GM23338 (cell line): ENCODE results near the gene DNAJC27. TPM values are rescaled to one million over a fixed set of nuclear protein-coding genes. Genes with fewer than 3 reads are reported as not detected.

Source experiments
- ATAC-seq: fragments of 200-7000 bp; cut with Tn5 transposase; 3 replicates; pipeline ENCODE4 v1.9.1; 2020
- DNase-seq: peaks from one replicate; pipeline ENCODE4 v3.0.0-alpha.2; 2015; ENCODE audit warnings: low spot score
- H2AFZ ChIP-seq: fragments of 200-600 bp; sonication (generic); 2 replicates; pipeline ENCODE4 v1.8.0; 2016; ENCODE audit warnings: antibody characterized with exemption, mild to moderate bottlenecking, moderate library complexity
- H3F3A ChIP-seq: fragments of 200-600 bp; sonication (generic); replicated peaks from 2 replicates; pipeline ENCODE4 v1.8.0; 2017; ENCODE audit warnings: antibody characterized with exemption, mixed run types, low read depth
- H3K27ac ChIP-seq: fragments of 200-600 bp; sonication (generic); 2 replicates; pipeline ENCODE4 v1.6.1; 2016; ENCODE audit warnings: low read depth
- H3K27me3 ChIP-seq: fragments of 200-600 bp; sonication (generic); 2 replicates; pipeline ENCODE4 v1.8.0; 2016; ENCODE audit warnings: mild to moderate bottlenecking, mixed run types, moderate library complexity; ENCODE audit not compliant: insufficient read depth
- H3K36me3 ChIP-seq: fragments of 200-600 bp; sonication (generic); 2 replicates; pipeline ENCODE4 v1.8.0; 2016; ENCODE audit warnings: mild to moderate bottlenecking; ENCODE audit not compliant: insufficient read depth
- H3K4me1 ChIP-seq: fragments of 200-600 bp; sonication (generic); 2 replicates; pipeline ENCODE4 v1.8.0; 2016; ENCODE audit warnings: mild to moderate bottlenecking, moderate library complexity; ENCODE audit not compliant: insufficient read depth
- H3K4me2 ChIP-seq: fragments of 200-600 bp; sonication (generic); 2 replicates; pipeline ENCODE4 v1.7.1; 2017; ENCODE audit warnings: mixed run types
- H3K4me3 ChIP-seq: fragments of 200-600 bp; sonication (generic); 2 replicates; pipeline ENCODE4 v1.6.1; 2016; ENCODE audit warnings: mixed run types
- H3K79me2 ChIP-seq: fragments of 200-600 bp; sonication (generic); replicated peaks from 2 replicates; pipeline ENCODE4 v1.8.0; 2017; ENCODE audit warnings: mild to moderate bottlenecking; ENCODE audit not compliant: insufficient read depth
- H3K9me2 ChIP-seq: fragments of 200-600 bp; sonication (generic); 2 replicates; pipeline ENCODE4 v1.8.0; 2017; ENCODE audit not compliant: insufficient read depth
- H4K20me1 ChIP-seq: fragments of 200-600 bp; sonication (generic); replicated peaks from 2 replicates; pipeline ENCODE4 v1.8.0; 2017; ENCODE audit warnings: mild to moderate bottlenecking; ENCODE audit not compliant: insufficient read depth
- H3K27ac Mint-ChIP-seq: 2 replicates; pipeline ENCODE4 v1.8.0; 2020; ENCODE audit warnings: inconsistent platforms, mild to moderate bottlenecking, moderate library complexity, mixed read lengths
- H3K27me3 Mint-ChIP-seq: 3 replicates; pipeline ENCODE4 v1.8.0; 2022; ENCODE audit warnings: low read depth, mild to moderate bottlenecking, moderate library complexity, mixed read lengths, inconsistent platforms; ENCODE audit not compliant: insufficient read depth, poor library complexity
- H3K36me3 Mint-ChIP-seq: 3 replicates; pipeline ENCODE4 v1.8.0; 2021; ENCODE audit warnings: low read depth, mild to moderate bottlenecking, inconsistent platforms, moderate library complexity, mixed read lengths
- H3K4me1 Mint-ChIP-seq: 3 replicates; pipeline ENCODE4 v1.8.0; 2020; ENCODE audit warnings: mild to moderate bottlenecking, inconsistent platforms, mixed read lengths
- H3K4me3 Mint-ChIP-seq: 3 replicates; pipeline ENCODE4 v1.8.0; 2021; ENCODE audit warnings: moderate library complexity, mild to moderate bottlenecking, inconsistent platforms, mixed read lengths
- H3K9me3 Mint-ChIP-seq: 3 replicates; pipeline ENCODE4 v1.8.0; 2020; ENCODE audit warnings: moderate library complexity, mild to moderate bottlenecking, inconsistent platforms, mixed read lengths
- CREB1 ChIP-seq: fragments of 250-450 bp; sonication (Bioruptor Pico); IDR thresholded peaks from 2 replicates; pipeline ENCODE4 v1.5.0; 2020; ENCODE audit warnings: low read depth, mild to moderate bottlenecking, moderate library complexity
- CTCF ChIP-seq, 2 experiments: fragments of 200-600 bp in 1 of 2; sonication (generic) in 1 of 2; conservative IDR thresholded peaks; 2 replicates each; pipeline versions ENCODE4 v1.5.1 to v1.6.1; 2016 to 2017; ENCODE audit warnings: antibody characterized with exemption in 2 of 2, low read depth in 2 of 2, mild to moderate bottlenecking in 2 of 2, moderate library complexity in 1 of 2
- ETS1 ChIP-seq: IDR thresholded peaks from 2 replicates; pipeline ENCODE4 v1.6.1; 2016; ENCODE audit warnings: antibody characterized with exemption
- EZH2 ChIP-seq: fragments of 200-600 bp; sonication (generic); IDR thresholded peaks from one replicate; pipeline ENCODE4 v1.8.0; 2017; ENCODE audit warnings: antibody characterized with exemption, mild to moderate bottlenecking, low read depth; ENCODE audit not compliant: unreplicated experiment
- EZH2phosphoT487 ChIP-seq: fragments of 200-600 bp; sonication (generic); IDR thresholded peaks from one replicate; pipeline ENCODE4 v1.8.1; 2018; ENCODE audit warnings: antibody characterized with exemption; ENCODE audit not compliant: unreplicated experiment
- JUNB ChIP-seq: IDR thresholded peaks from one replicate; pipeline ENCODE4 v1.6.1; 2016; ENCODE audit warnings: antibody characterized with exemption; ENCODE audit not compliant: unreplicated experiment
- NANOG ChIP-seq: IDR thresholded peaks from 2 replicates; pipeline ENCODE4 v1.6.1; 2016; ENCODE audit warnings: antibody characterized with exemption, borderline replicate concordance
- POLR2AphosphoS5 ChIP-seq: IDR thresholded peaks from 2 replicates; pipeline ENCODE4 v1.6.1; 2016; ENCODE audit warnings: antibody characterized with exemption, low read depth
- REST ChIP-seq: IDR thresholded peaks from one replicate; pipeline ENCODE4 v1.6.1; 2018; ENCODE audit warnings: antibody characterized with exemption; ENCODE audit not compliant: unreplicated experiment
- STAT1 ChIP-seq: IDR thresholded peaks from one replicate; pipeline ENCODE4 v1.6.1; 2016; ENCODE audit warnings: antibody characterized with exemption; ENCODE audit not compliant: unreplicated experiment
- ZNF114 ChIP-seq: fragments of 250-450 bp; sonication (Bioruptor Pico); IDR thresholded peaks from 2 replicates; pipeline ENCODE4 v1.5.0; 2020; ENCODE audit warnings: mild to moderate bottlenecking, moderate library complexity
- ZNF331 ChIP-seq: fragments of 250-450 bp; sonication (Bioruptor Pico); IDR thresholded peaks from 2 replicates; pipeline ENCODE4 v1.5.0; 2020; ENCODE audit warnings: low read depth, mild to moderate bottlenecking, moderate library complexity
- ZNF462 ChIP-seq: fragments of 250-450 bp; sonication (Bioruptor Pico); IDR thresholded peaks from 2 replicates; pipeline ENCODE4 v1.5.0; 2020; ENCODE audit warnings: mild to moderate bottlenecking, moderate library complexity
- polyA plus RNA-seq: library from polyadenylated mRNA; unstranded; fragments of >200 nt; fragmentation: Nextera tagmentation; extraction: Ambion mirVana; gene quantifications from 2 replicates; pipeline ENCODE4 v1.2.1, GENCODE V29; 2016
- total RNA-seq: library from RNA; depleted of rRNA; stranded (reverse); fragments of >200 nt; shearing (Covaris generic); gene quantifications from 2 replicates; pipeline ENCODE4 v1.2.3, GENCODE V29; 2014

The DNAJC27 gene
- total and polyA plus RNA-seq, 2 experiments from 2014 or later: 2.4 to 2.6 TPM

GRCh38 chr2:24930768-24931167 lies 41.0 kb downstream of the DNAJC27 start:
- no peaks in the 10 kb centered on the region; the same call in 1 of the 2 replicates for H3F3A ChIP-seq
- H3K9me3 Mint-ChIP-seq: no peaks in the 10 kb centered on the region
- no peaks in the 10 kb centered on the region for H3K27me3 ChIP-seq
- H3K9me2 ChIP-seq: no peaks in the 10 kb centered on the region; the same call in 1 of the 2 replicates
- no peak overlapping the region; the same call in 1 of the 2 replicates for H3K27ac ChIP-seq
- H3K4me3 ChIP-seq: no peak overlapping the region
- H3K36me3 ChIP-seq: no peaks in the 10 kb centered on the region
- H2AFZ ChIP-seq: peak overlapping the region; percentile 87; the same call in 1 of the 2 replicates
- DNase-seq (peak; percentile 21), ATAC-seq (no peak)
- peaks cover 16% of the 10 kb centered on the region for H3K4me1 ChIP-seq
- peaks cover 3% of the 10 kb centered on the region for H3K27me3 Mint-ChIP-seq
- no peaks in the 10 kb centered on the region for H3K79me2 ChIP-seq
- H3K4me3 Mint-ChIP-seq: no peak overlapping the region
- no peak for TF ChIP-seq STAT1
- no peak for TF ChIP-seq REST
- TF ChIP-seq CREB1 (CRISPR knock-in tag): no peak
- no peak for TF ChIP-seq EZH2
- TF ChIP-seq ETS1: no peak
- TF ChIP-seq EZH2phosphoT487: no peak
- no peak for TF ChIP-seq ZNF462 (CRISPR knock-in tag)
- no peak for TF ChIP-seq ZNF331 (CRISPR knock-in tag)
- no peak for TF ChIP-seq CTCF (conservative IDR thresholded peaks at IDR 0.05; ENCODE audit: low read depth in 2 of 2)
- no peak for TF ChIP-seq JUNB
- TF ChIP-seq ZNF114: no peak
- TF ChIP-seq NANOG: no peak
- TF ChIP-seq POLR2AphosphoS5: no peak
- H3K4me1 Mint-ChIP-seq: peaks cover 20% of the 10 kb centered on the region
- no peaks in the 10 kb centered on the region for H3K36me3 Mint-ChIP-seq
- no peaks in the 10 kb centered on the region for H4K20me1 ChIP-seq
- no peak overlapping the region for H3K27ac Mint-ChIP-seq
- H3K4me2 ChIP-seq: peak overlapping the region; percentile 48; the same call in 1 of the 2 replicates
